ENCODE data around the gene ASIC2. TPM values are rescaled to one million over a fixed set of nuclear protein-coding genes. Genes with fewer than 3 reads are reported as not detected.

ASIC2 gene
- total RNA-seq, 1 donor from 2014 or later: not detected

DNA sequence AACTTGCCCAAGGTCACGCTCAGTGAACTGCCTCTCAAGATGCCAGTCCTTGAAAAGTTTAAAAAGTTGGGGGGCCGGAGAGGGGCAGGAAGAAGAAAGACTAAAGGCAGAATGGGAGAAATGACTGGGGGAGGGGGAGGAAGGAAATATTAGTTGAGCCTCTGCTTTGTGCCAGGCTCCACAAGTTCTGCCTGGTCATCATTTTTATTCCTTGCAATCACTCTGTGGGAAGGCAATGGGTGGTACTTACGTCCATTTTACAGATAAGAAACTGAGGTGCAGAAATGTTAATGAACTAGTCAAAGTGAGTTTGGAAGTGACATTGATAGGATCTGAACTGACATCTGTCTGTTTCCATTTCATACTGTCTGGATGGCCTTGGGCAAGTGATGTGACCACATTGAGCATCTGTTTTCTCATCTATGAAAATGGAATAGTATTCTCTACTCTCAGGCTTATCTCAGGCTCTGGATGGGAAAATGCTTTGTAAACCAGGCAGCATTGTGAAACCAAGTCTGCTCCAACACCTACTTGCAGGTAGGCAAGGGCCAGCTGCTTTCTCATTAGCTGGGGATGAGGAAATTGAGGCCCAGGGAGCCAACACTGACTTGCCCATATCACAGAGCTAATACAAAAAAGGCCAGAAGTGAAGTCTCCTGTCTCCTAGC, 19.2 kb downstream of the ASIC2 start:
- H3K27me3 ChIP-seq: no peaks in the 10 kb centered on the region
- H3K4me3 ChIP-seq: no peak overlapping the region
- no peaks in the 10 kb centered on the region for H3K9me3 ChIP-seq
- no peaks in the 10 kb centered on the region for H3K36me3 ChIP-seq
- no peaks in the 10 kb centered on the region for H3K4me1 ChIP-seq
- DNase-seq (ENCODE audit: extremely low spot score in 2 of 2): no peak
- H3K27ac ChIP-seq: no peak overlapping the region
- TF ChIP-seq, protein P1, sequence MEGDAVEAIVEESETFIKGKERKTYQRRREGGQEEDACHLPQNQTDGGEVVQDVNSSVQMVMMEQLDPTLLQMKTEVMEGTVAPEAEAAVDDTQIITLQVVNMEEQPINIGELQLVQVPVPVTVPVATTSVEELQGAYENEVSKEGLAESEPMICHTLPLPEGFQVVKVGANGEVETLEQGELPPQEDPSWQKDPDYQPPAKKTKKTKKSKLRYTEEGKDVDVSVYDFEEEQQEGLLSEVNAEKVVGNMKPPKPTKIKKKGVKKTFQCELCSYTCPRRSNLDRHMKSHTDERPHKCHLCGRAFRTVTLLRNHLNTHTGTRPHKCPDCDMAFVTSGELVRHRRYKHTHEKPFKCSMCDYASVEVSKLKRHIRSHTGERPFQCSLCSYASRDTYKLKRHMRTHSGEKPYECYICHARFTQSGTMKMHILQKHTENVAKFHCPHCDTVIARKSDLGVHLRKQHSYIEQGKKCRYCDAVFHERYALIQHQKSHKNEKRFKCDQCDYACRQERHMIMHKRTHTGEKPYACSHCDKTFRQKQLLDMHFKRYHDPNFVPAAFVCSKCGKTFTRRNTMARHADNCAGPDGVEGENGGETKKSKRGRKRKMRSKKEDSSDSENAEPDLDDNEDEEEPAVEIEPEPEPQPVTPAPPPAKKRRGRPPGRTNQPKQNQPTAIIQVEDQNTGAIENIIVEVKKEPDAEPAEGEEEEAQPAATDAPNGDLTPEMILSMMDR (IDR thresholded peaks at IDR 0.05): no peak
- TF ChIP-seq POLR2A (IDR thresholded peaks at IDR 0.05) (no peak), POLR2AphosphoS5 (IDR thresholded peaks at IDR 0.05; ENCODE audit: insufficient read depth in 1 of 2, low read depth in 1 of 2) (no peak)
- intact Hi-C loops (cut with DNase I): no loop called here

DNA sequence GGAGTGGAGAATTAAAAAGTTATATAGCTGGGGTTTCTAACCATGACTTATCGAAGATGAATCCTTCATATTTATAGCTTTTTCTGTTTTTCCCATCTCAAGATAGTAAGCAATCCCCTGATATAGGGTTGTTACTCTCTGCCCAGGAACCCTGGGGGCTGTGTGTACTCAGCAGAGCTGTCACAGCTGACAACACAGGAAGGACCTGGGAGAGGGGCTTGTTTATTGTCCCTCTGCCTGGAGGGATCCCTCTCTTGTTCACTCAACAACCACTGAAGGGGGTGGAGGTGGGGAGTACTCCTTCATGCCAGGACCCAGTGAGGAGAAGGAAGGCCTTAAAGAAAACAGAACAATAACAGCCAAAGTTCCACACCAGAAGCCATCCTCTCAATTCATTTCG, 19.8 kb downstream of the ASIC2 start:
- no peaks in the 10 kb centered on the region for H3K9me3 ChIP-seq
- H3K4me1 ChIP-seq: no peaks in the 10 kb centered on the region
- H3K27me3 ChIP-seq: no peaks in the 10 kb centered on the region
- H3K36me3 ChIP-seq: no peaks in the 10 kb centered on the region
- intact Hi-C loops (cut with DNase I): no loop called here
- no peak overlapping the region for H3K4me3 ChIP-seq
- TF ChIP-seq POLR2A (IDR thresholded peaks at IDR 0.05) (no peak), POLR2AphosphoS5 (IDR thresholded peaks at IDR 0.05; ENCODE audit: insufficient read depth in 1 of 2, low read depth in 1 of 2) (no peak)
- TF ChIP-seq, protein P1 (IDR thresholded peaks at IDR 0.05): no peak
- H3K27ac ChIP-seq: no peak overlapping the region
- no peak for DNase-seq (ENCODE audit: extremely low spot score in 2 of 2)

DNA sequence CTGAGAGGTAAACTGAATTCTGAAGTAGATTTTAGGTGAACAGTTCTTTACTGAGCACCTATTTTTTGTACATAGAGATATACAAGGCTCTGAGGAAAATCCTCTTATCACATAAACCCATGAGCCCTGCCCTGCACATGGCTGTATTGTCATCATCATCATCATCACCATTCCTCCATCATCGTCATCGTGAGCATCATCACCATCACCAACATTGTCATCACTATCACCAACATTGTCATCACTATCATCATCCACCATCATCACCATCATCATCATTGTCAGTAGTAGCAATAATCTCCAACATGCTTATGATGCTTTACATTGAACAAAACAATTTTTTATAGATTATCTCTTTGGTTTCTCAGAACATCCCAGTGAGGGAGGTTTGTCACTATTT, 20.7 kb downstream of the ASIC2 start:
- Histone ChIP-seq H3K27ac (no peak overlapping the region), H3K27me3 (no peaks in the 10 kb centered on the region), H3K4me3 (no peak overlapping the region), H3K4me1 (no peaks in the 10 kb centered on the region), H3K9me3 (no peaks in the 10 kb centered on the region), H3K36me3 (no peaks in the 10 kb centered on the region)
- TF ChIP-seq POLR2AphosphoS5 (IDR thresholded peaks at IDR 0.05; ENCODE audit: insufficient read depth in 1 of 2, low read depth in 1 of 2) (no peak), POLR2A (IDR thresholded peaks at IDR 0.05) (no peak)
- TF ChIP-seq, protein P1 (IDR thresholded peaks at IDR 0.05): no peak
- no peak for DNase-seq (ENCODE audit: extremely low spot score in 2 of 2)
- intact Hi-C loops (cut with DNase I): no loop called here

DNA sequence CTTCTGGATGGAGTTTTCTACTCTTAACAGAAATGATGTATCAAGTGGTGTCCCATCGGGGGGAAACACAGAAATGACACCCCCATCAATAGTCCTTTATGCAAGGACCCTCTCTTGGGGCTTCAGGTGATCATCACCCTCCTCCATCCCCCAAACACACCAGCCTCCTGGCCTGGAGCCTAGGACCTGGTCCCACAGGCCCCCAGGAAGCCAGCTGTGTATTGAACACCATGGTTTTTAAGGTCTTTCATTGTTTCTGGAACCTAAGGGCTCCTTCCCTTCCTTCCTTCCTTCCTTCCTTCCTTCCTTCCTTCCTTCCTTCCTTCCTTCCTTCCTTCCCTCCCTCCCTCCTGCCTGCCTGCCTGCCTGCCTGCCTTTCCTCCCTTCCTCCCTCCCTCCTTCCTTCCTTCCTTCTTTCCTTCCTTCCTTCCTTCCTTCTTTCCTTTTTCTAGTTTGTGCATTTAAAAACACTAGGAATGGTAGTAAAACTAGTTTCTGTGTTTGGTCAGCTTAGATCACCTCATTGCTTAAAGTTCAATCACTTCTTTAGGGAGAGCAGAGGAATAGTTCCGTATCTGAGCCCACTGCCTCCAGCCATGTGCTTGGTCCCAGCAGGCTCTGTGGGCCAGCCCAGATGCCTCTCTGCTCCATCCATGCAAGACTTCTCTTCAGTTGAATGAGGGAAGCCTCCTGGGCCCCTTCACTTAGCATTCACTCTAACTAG, 23.6 kb downstream of the ASIC2 start:
- H3K9me3 ChIP-seq: no peaks in the 10 kb centered on the region
- TF ChIP-seq, protein P1 (IDR thresholded peaks at IDR 0.05): no peak
- TF ChIP-seq POLR2AphosphoS5 (IDR thresholded peaks at IDR 0.05; ENCODE audit: insufficient read depth in 1 of 2, low read depth in 1 of 2): no peak
- no peak for TF ChIP-seq POLR2A (IDR thresholded peaks at IDR 0.05)
- H3K27me3 ChIP-seq: no peaks in the 10 kb centered on the region
- H3K4me3 ChIP-seq: no peak overlapping the region
- H3K27ac ChIP-seq: no peak overlapping the region
- DNase-seq (ENCODE audit: extremely low spot score in 2 of 2): no peak
- H3K4me1 ChIP-seq: no peaks in the 10 kb centered on the region
- H3K36me3 ChIP-seq: no peaks in the 10 kb centered on the region
- intact Hi-C loops (cut with DNase I): no loop called here

All from vagina (tissue), 2 donors.